HCT116 (cell line): Measurements from ENCODE around the gene OPTN. TPM values are rescaled to one million over a fixed set of nuclear protein-coding genes. Genes with fewer than 3 reads are reported as not detected.

Source experiments
- ATAC-seq: fragments of 200-7000 bp; cut with Tn5 transposase; 2 replicates; pipeline ENCODE4 v1.9.1; 2020; ENCODE audit warnings: mild to moderate bottlenecking, moderate library complexity
- BruUV-seq: library from RNA; stranded (reverse); fragments of 400-500 nt; replicated peaks from 2 replicates; lab custom pipeline; 2021; lab: Mats Ljungman, UMichigan
- CTCF ChIA-PET: fragments of 300-600 bp; sonication (Branson Sonifier 250); formaldehyde crosslinking; loops from one replicate; lab custom pipeline; 2021; ENCODE audit warnings: antibody characterized with exemption; lab: Charles Lee
- POLR2A ChIA-PET: fragments of 300-600, 350-600 bp; sonication (Branson Sonifier 250); formaldehyde crosslinking; loops from one replicate; lab custom pipeline; 2021; ENCODE audit warnings: antibody characterized with exemption; lab: Charles Lee
- RAD21 ChIA-PET, 2 experiments: fragments of 300-600 bp; sonication (Branson Sonifier 250); formaldehyde crosslinking; loops; one replicate each; lab custom pipeline; 2023; ENCODE audit warnings: low total read pairs in 2 of 2; ENCODE audit not compliant: uncharacterized antibody in 2 of 2, unreplicated experiment in 2 of 2, low non-redundant PET in 1 of 2; lab: Charles Lee
- DNase-seq: peaks from one replicate; pipeline ENCODE4 v3.0.0-alpha.2; 2010; ENCODE audit warnings: low read depth, low spot score
- H2AFZ ChIP-seq: fragments of 200-600 bp; shearing (Covaris generic), sonication (generic); 2 replicates; pipeline ENCODE4 v1.6.1; 2017; ENCODE audit warnings: low read depth, mixed run types, mixed read lengths, antibody characterized with exemption, low read length; ENCODE audit not compliant: poor library complexity, severe bottlenecking
- H3K27ac ChIP-seq: 2 replicates; pipeline ENCODE4 v1.5.1; 2012; ENCODE audit warnings: low read depth, low read length
- H3K27me3 ChIP-seq: fragments of 200-600 bp; sonication (generic); 2 replicates; pipeline ENCODE4 v1.6.1; 2016; ENCODE audit warnings: mixed run types, low read length, mixed read lengths; ENCODE audit not compliant: insufficient read depth
- H3K36me3 ChIP-seq, 2 experiments: fragments of 200-500 bp in 1 of 2; fragments of 200-600 bp in 1 of 2; sonication (Bioruptor generic) in 1 of 2; sonication (generic) in 1 of 2; 2 replicates each; pipeline versions ENCODE4 v1.5.1 to v1.6.1; 2014 to 2016; ENCODE audit warnings: low read length in 2 of 2, inconsistent platforms in 1 of 2, mixed read lengths in 1 of 2, mixed run types in 1 of 2; ENCODE audit not compliant: insufficient read depth in 2 of 2, control insufficient read depth in 1 of 2
- H3K4me1 ChIP-seq, 2 experiments: fragments of 200-600 bp in 1 of 2; sonication (generic) in 1 of 2; 2 replicates each; pipeline versions ENCODE4 v1.5.1 to v1.6.1; 2012 to 2017; ENCODE audit warnings: low read length in 2 of 2, inconsistent platforms in 1 of 2, mild to moderate bottlenecking in 1 of 2, mixed read lengths in 1 of 2, mixed run types in 1 of 2, moderate library complexity in 1 of 2; ENCODE audit not compliant: insufficient read depth in 2 of 2, control insufficient read depth in 1 of 2
- H3K4me2 ChIP-seq: fragments of 200-600 bp; sonication (generic); 2 replicates; pipeline ENCODE4 v1.6.1; 2017; ENCODE audit warnings: mixed run types, low read length, mixed read lengths
- H3K4me3 ChIP-seq, 2 experiments: fragments of 200-600 bp in 1 of 2; sonication (generic) in 1 of 2; replicated peaks in 1 of 2; 2 replicates each; pipeline ENCODE4 v1.5.1; 2011 to 2016; ENCODE audit warnings: low read length in 2 of 2, control low read depth in 1 of 2, low read depth in 1 of 2, mild to moderate bottlenecking in 1 of 2, mixed read lengths in 1 of 2, mixed run types in 1 of 2
- H3K79me2 ChIP-seq: fragments of 200-600 bp; sonication (generic); 2 replicates; pipeline ENCODE4 v1.6.1; 2017; ENCODE audit warnings: mild to moderate bottlenecking, mixed run types, low read length, moderate library complexity, mixed read lengths; ENCODE audit not compliant: insufficient read depth
- H3K9ac ChIP-seq: fragments of 200-600 bp; sonication (generic); 2 replicates; pipeline ENCODE4 v1.6.1; 2016; ENCODE audit warnings: low read length, mixed read lengths
- H3K9me2 ChIP-seq: fragments of 200-600 bp; sonication (generic), shearing (Covaris generic); 2 replicates; pipeline ENCODE4 v1.6.1; 2017; ENCODE audit warnings: mixed run types, mild to moderate bottlenecking, moderate library complexity; ENCODE audit not compliant: insufficient read depth
- H3K9me3 ChIP-seq, 2 experiments: fragments of 200-500 bp in 1 of 2; fragments of 200-600 bp in 1 of 2; sonication (Bioruptor generic) in 1 of 2; sonication (generic) in 1 of 2; 2 replicates each; pipeline ENCODE4 v1.6.1; 2014 to 2017; ENCODE audit warnings: low read length in 2 of 2, mixed read lengths in 2 of 2, inconsistent platforms in 1 of 2, low read depth in 1 of 2, mild to moderate bottlenecking in 1 of 2, mixed run types in 1 of 2, moderate library complexity in 1 of 2; ENCODE audit not compliant: control insufficient read depth in 1 of 2, insufficient read depth in 1 of 2
- H4K20me1 ChIP-seq: fragments of 200-600 bp; sonication (generic), shearing (Covaris generic); 2 replicates; pipeline ENCODE4 v1.6.1; 2017; ENCODE audit warnings: mixed run types, mild to moderate bottlenecking, moderate library complexity; ENCODE audit not compliant: insufficient read depth
- ATF3 ChIP-seq: IDR thresholded peaks from 2 replicates; pipeline ENCODE4 v1.6.1; 2012
- CEBPB ChIP-seq: IDR thresholded peaks from 2 replicates; pipeline ENCODE4 v1.6.1; 2012; ENCODE audit warnings: low read depth
- EGR1 ChIP-seq: IDR thresholded peaks from 2 replicates; pipeline ENCODE4 v1.6.1; 2012; ENCODE audit warnings: low read depth
- ELF1 ChIP-seq: IDR thresholded peaks from 2 replicates; pipeline ENCODE4 v1.6.1; 2012; ENCODE audit warnings: low read depth, borderline replicate concordance
- EZH2phosphoT487 ChIP-seq: fragments of 200-600 bp; IDR thresholded peaks from 2 replicates; pipeline ENCODE4 v1.6.1; 2018; ENCODE audit warnings: antibody characterized with exemption, borderline replicate concordance
- FOSL1 ChIP-seq: IDR thresholded peaks from 2 replicates; pipeline ENCODE4 v1.6.1; 2012; ENCODE audit warnings: low read depth
- JUND ChIP-seq: IDR thresholded peaks from 2 replicates; pipeline ENCODE4 v1.6.1; 2012
- SP1 ChIP-seq: IDR thresholded peaks from 2 replicates; pipeline ENCODE4 v1.6.1; 2012; ENCODE audit warnings: low read depth
- SRF ChIP-seq: IDR thresholded peaks from 2 replicates; pipeline ENCODE4 v1.6.1; 2012; ENCODE audit warnings: low read depth
- YY1 ChIP-seq: IDR thresholded peaks from 2 replicates; pipeline ENCODE4 v1.6.1; 2011; ENCODE audit warnings: low read length, low read depth, moderate library complexity, mild to moderate bottlenecking; ENCODE audit not compliant: insufficient replicate concordance; ENCODE audit errors: extremely low read depth
- ZFX ChIP-seq: fragments of 450-650 bp; IDR thresholded peaks from 2 replicates; pipeline ENCODE4 v1.6.1; 2017
- ZNF274 ChIP-seq: fragments of 200-500 bp; sonication (Bioruptor generic); IDR thresholded peaks from 2 replicates; pipeline ENCODE4 v1.6.1; 2014; ENCODE audit warnings: mild to moderate bottlenecking, low read depth, low read length, inconsistent platforms
- intact Hi-C: fragments of 100-400 bp; cut with micrococcal nuclease; formaldehyde crosslinking; loops from 2 replicates; pipeline ENCODE4 v1.10.0; 2022
- total RNA-seq: library from RNA; stranded (reverse); gene quantifications from one replicate; pipeline ENCODE4 v1.2.1, GENCODE V29; 2021; ENCODE audit not compliant: unreplicated experiment
- TF ChIP-seq, protein P1 (sequence below): IDR thresholded peaks from 2 replicates; pipeline ENCODE4 v1.6.1; 2012; ENCODE audit warnings: low read depth
- TF ChIP-seq, protein P2 (sequence below), 3 experiments: fragments of 200-600 bp in 1 of 3; sonication (generic) in 1 of 3; IDR thresholded peaks in 2 of 3; conservative IDR thresholded peaks in 1 of 3; 2 replicates each; pipeline ENCODE4 v1.5.1; 2012 to 2017; ENCODE audit warnings: low read depth in 2 of 3, low read length in 2 of 3, antibody characterized with exemption in 1 of 3, borderline replicate concordance in 1 of 3, control low read depth in 1 of 3, mild to moderate bottlenecking in 1 of 3, mixed read lengths in 1 of 3, mixed run types in 1 of 3, moderate library complexity in 1 of 3; ENCODE audit not compliant: insufficient read depth in 1 of 3

The OPTN gene
- total RNA-seq, 1 experiment from 2014 or later: 17.0 TPM

DNA sequence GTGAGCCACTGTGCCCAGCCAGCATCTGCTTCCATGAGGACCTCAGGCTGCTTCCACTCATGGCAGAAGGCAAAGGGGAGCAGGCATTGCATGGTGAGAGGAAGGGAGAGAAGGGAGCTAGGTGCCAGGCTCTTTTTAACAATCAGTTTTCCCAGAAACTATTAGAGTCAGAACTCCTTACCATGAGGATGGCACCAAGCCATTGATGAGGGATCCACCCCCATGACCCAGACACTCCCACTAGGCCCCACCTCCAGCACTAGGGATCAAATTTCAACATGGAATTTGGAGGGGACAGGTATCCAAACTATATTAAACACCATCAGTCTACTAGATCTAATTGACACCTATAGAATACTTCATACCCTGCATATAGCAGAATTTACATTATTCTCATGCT is 47.2 kb downstream of the OPTN start:
- no peak overlapping the region for H2AFZ ChIP-seq
- peaks cover 4 to 10% of the 10 kb centered on the region in 2 experiments; a peak in 3 of 4 replicates for H3K4me1 ChIP-seq
- intact Hi-C loops: no loop called here
- H3K79me2 ChIP-seq: no peaks in the 10 kb centered on the region
- no TSS peak for BruUV-seq
- ChIA-PET POLR2A (no interaction called here), RAD21 (no interaction called here), CTCF (no interaction called here)
- no peak overlapping the region for H3K4me2 ChIP-seq
- ATAC-seq: no peak
- H3K36me3 ChIP-seq: no peaks in the 10 kb centered on the region
- H3K27ac ChIP-seq: no peak overlapping the region
- no peak overlapping the region for H3K4me3 ChIP-seq
- DNase-seq: no peak
- TF ChIP-seq ELF1: no peak
- TF ChIP-seq ATF3: no peak
- TF ChIP-seq SRF: no peak
- no peak for TF ChIP-seq YY1
- TF ChIP-seq, protein P1, sequence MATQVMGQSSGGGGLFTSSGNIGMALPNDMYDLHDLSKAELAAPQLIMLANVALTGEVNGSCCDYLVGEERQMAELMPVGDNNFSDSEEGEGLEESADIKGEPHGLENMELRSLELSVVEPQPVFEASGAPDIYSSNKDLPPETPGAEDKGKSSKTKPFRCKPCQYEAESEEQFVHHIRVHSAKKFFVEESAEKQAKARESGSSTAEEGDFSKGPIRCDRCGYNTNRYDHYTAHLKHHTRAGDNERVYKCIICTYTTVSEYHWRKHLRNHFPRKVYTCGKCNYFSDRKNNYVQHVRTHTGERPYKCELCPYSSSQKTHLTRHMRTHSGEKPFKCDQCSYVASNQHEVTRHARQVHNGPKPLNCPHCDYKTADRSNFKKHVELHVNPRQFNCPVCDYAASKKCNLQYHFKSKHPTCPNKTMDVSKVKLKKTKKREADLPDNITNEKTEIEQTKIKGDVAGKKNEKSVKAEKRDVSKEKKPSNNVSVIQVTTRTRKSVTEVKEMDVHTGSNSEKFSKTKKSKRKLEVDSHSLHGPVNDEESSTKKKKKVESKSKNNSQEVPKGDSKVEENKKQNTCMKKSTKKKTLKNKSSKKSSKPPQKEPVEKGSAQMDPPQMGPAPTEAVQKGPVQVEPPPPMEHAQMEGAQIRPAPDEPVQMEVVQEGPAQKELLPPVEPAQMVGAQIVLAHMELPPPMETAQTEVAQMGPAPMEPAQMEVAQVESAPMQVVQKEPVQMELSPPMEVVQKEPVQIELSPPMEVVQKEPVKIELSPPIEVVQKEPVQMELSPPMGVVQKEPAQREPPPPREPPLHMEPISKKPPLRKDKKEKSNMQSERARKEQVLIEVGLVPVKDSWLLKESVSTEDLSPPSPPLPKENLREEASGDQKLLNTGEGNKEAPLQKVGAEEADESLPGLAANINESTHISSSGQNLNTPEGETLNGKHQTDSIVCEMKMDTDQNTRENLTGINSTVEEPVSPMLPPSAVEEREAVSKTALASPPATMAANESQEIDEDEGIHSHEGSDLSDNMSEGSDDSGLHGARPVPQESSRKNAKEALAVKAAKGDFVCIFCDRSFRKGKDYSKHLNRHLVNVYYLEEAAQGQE: no peak
- TF ChIP-seq EGR1: no peak
- TF ChIP-seq, protein P2, sequence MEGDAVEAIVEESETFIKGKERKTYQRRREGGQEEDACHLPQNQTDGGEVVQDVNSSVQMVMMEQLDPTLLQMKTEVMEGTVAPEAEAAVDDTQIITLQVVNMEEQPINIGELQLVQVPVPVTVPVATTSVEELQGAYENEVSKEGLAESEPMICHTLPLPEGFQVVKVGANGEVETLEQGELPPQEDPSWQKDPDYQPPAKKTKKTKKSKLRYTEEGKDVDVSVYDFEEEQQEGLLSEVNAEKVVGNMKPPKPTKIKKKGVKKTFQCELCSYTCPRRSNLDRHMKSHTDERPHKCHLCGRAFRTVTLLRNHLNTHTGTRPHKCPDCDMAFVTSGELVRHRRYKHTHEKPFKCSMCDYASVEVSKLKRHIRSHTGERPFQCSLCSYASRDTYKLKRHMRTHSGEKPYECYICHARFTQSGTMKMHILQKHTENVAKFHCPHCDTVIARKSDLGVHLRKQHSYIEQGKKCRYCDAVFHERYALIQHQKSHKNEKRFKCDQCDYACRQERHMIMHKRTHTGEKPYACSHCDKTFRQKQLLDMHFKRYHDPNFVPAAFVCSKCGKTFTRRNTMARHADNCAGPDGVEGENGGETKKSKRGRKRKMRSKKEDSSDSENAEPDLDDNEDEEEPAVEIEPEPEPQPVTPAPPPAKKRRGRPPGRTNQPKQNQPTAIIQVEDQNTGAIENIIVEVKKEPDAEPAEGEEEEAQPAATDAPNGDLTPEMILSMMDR (IDR thresholded peaks at IDR 0.05 in 2 of 3, conservative IDR thresholded peaks at IDR 0.05 in 1 of 3; ENCODE audit: borderline replicate concordance in 1 of 3, insufficient read depth in 1 of 3, low read depth in 2 of 3, low read length in 2 of 3): no peak
- no peak for TF ChIP-seq SP1
- no peak for TF ChIP-seq ZNF274
- TF ChIP-seq EZH2phosphoT487: no peak
- TF ChIP-seq CEBPB: no peak
- TF ChIP-seq FOSL1: no peak
- no peak for TF ChIP-seq JUND
- no peak for TF ChIP-seq ZFX
- H4K20me1 ChIP-seq: no peaks in the 10 kb centered on the region
- no peaks in the 10 kb centered on the region for H3K9me3 ChIP-seq
- H3K9ac ChIP-seq: no peak overlapping the region
- no peaks in the 10 kb centered on the region for H3K27me3 ChIP-seq
- no peaks in the 10 kb centered on the region for H3K9me2 ChIP-seq
